Stimulated activated CD8-positive, alpha-beta memory T cell treated with anti-CD3 and anti-CD28 coated beads, Interleukin-2, amount 100 ng/mL, for 1 hour (primary cell): ENCODE measurements around the gene DLST.

ENCODE experiments used
- DNase-seq, 2 donors: peaks; one replicate each; pipeline ENCODE4 v3.0.0-alpha.2; 2020; ENCODE audit warnings: low read depth in 2 of 2

The DLST gene

DNA sequence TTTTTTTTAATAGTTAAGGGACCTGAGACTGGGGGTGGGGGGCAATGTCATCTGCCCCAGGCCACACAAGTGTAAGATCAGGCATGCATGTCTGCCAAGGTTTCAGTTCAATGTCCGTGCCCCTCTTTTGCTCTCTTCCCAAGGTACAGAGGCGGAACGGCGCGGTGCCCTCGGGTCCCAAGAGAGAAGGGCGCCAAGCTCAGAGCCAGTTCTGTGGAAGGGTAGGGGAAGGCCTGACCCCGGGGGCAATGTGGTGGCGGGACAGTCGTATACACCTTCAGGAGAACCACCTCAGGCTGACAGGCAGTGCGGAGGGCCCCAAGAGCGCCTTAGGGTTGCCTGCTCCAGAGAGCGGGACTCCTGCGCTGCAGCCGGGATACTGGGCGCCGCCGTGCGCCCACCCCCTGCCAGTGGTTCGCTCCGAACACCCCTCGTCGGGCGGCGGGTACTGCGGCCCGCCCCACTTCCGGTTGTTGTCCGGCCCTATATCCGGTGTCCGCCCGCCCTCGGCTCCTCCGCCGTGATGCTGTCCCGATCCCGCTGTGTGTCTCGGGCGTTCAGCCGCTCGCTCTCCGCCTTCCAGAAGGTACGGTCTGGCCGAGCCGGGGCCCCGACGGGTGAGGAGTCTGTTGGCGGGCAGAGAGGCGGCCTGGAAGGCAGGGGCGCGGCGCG is at the start of gene DLST:
DLST (plus strand) TSS at position 486 of the 672 bp plus-strand sequence; CDS start at position 524, 38 bp downstream.
- DNase-seq = peak; percentile 72 to 75

DNA sequence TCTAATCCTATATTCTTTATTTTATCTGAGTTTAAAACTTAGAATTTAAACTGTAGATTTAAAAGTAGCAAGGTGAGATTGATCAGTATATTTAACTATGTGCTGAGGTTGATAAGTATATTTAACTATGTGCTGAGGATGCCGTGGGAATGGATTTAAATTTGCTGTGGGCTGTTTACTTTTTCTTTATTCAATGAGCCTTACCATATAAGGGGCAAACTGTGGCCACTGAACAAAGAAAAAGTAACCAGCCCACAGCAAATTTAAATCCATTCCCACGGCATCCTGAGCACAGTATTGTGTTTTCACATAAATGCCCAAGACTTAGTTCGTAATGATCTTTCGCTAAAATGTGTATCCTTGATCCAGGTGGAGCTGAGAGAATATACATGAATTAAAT is 48.9 kb upstream of the DLST start:
- no peak for DNase-seq

DNA sequence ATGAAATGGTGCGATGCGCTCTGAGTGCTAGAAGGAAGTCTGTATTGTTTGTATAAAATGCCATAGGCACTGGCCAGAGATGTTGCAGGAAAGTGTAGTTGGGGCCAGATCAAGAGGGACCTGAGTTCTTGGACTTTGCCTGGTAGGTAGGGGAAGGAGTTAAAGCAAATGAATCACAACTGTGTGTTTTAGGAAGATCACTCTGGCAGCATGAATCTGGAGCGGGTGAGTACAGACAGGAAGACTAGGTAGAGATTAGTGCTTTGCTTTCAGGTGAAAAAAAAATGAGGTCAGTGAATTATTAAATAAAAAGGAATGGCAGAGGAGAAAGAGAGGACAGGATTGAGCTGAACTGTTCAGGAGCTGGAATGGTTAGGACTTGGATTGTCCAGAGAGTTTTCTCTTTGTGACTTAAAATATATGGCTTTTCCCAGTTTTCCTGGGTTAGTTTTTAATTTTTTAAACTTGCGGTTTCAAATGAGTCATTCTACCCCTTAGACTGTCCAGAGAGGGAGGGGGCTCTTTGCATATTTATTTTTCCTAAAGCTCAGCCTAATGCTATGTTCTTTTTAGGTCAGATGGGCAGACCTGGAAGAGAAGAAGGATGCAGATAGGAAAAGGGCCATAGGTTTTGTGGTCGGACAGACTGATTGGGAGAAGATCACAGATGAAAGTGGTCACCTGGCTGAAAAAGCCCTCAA is 46.9 kb upstream of the DLST start:
- no peak for DNase-seq

DNA sequence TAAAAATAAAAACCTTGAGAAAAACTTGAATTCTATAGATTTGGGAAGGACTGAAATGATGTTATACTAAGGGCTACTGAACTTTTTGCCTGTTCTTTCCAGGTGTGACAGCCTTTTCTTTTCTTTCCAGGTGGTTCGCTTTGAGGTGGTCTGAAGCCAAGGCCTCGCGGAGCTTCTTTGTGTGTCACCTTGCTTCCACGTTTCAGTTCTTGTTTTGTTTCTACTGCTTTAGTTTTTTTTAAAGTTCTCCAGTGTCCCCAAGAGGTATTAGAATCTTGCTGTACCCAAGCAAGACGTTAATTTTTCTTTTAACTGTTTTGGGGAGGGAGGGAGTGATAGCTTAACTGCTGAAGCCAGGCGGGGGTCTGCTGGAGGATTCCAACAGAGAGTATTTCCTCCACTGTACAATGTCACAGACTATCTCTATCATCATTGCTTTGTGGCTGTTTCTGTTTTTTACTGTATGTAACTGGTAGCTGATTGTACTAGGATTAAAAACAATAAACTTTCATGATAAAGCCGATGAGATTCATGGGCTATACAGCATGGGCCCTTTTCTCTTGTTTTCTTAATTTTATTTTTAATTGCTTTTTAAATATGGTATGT is 46.0 kb upstream of the DLST start:
- DNase-seq = no peak

DNA sequence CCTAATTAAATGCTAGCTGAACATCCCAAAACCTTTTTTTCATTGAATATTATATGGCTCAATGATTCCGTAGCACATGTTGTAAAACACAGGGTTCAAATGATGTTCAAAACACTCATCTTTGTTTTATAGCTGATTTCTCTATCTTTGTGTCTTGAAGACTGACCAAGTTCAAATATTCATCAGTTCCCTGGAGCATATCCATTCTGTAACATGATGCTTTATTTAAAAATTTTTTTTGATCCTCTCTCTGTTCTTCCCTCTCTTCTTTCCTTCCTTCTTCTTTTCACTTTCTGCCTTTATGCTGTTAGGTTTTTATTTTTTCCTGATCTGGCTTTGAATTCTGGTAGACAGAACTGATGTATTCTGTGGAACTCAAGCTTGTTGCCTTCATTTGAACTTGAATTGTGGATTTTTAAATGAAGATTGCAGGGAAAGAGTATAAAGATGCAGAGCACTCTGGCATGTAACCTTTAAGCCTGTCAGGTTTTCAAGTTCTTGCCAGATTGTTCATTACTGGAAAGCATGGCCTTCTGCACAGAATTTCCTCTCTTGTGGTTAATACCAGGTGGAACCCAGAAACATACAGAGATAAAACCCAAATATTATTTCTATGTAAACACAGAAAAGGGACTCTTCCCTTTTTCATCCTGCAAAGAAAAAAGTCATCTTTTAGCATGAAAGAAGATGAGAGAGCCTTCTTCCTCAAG is 45.3 kb upstream of the DLST start:
- DNase-seq = no peak

DNA sequence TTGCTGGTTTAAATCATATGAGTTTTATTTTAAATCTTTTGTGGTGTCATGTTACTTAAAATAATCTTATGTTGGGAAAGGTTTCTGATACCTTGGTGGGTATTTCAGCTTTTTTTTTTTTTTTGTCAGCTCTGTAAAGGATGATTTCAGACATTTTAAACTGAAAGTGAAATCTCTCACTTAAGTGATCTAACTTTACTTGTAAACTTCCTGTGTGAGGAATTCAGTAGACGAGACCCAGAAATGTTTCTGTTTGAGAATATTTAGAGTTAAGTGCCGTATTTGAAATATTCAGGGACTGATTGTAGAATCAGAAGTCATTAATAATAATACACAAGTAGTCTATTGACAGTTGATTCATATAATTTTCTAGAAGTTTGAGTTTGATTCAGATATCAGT is 43.5 kb upstream of the DLST start:
- no peak for DNase-seq

DNA sequence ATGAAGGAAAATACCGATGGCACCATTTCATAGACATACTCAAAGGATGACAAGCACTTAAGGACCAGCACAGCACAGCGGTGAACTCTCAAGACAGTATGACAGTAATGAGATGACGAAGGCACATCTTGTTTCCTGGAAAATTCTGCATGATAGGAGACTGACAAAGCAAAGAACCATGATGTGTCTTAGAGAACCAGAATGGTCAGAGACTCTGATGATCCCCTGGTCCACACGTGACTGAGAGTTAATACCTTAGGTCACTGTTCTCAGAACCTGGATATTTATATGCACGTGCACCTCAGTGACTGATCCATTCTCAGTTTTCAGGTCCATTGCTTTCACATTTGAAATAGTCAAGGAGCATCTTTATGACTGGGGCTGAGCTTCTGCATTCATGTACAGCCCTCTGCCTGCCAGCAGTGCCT is 41.1 kb upstream of the DLST start:
- no peak for DNase-seq

DNA sequence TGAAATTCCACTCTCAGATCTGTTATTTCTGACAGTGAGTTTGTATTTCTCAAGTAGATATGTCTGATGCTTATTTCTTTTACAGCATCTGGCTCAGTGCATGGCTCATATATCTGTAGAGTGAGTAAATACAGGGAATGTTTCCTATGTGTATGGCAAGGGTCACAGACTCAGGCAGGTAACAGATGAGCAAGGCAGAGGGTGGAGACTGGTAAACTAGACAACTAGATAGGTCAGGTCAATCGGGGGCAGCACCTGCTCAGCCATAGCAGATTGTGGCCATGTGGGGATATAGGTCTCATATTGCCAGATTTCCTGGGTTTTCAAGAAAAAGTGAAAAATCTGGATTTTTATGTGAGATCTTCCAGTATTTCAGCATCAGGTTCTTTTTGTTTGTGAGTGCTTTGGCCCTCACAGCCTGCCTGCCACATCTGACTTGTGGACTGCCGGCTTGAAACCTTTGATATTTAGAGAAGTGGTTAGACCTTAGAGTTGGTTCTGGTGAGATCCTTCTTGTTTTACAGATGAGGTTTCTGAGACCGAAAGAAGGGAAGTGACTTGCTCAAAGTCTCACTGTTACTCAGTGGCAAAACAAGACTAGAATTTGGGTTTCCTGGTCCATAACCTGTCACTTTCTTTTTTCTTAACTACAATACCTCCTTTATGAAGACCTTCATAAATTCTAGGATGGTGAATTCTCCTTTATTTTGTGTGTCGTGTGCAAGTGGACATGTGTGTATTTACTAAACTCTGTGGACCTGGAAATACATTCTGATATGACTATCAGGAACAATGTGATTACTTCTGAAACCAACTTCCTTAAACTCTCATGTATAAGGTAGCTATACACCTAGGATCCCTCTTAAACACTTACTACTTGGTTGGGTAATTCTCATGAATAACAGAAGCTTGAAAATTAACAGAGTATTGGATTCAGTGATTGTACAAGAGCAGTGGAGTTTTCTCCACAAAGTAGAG is 40.2 kb upstream of the DLST start:
- DNase-seq = no peak

DNA sequence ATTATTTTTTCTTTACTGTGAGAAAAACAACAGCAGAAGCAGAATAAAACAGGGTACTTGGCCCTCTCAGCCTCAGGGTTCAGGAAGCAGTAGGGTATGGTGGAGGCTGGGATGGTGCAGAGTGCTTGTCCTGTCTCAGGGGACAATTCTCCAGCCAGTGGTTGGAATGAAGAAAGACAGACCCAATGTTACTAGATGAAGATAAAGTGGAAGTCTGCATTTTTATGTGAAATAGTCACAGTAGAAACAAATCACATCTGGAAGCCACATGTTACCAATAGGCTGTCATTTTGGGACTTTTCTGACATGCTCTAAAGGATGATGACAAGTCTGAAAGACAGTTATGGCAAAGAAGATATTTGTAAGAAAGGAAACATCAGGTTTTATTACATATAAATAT is 38.1 kb upstream of the DLST start:
- DNase-seq = no peak

DNA sequence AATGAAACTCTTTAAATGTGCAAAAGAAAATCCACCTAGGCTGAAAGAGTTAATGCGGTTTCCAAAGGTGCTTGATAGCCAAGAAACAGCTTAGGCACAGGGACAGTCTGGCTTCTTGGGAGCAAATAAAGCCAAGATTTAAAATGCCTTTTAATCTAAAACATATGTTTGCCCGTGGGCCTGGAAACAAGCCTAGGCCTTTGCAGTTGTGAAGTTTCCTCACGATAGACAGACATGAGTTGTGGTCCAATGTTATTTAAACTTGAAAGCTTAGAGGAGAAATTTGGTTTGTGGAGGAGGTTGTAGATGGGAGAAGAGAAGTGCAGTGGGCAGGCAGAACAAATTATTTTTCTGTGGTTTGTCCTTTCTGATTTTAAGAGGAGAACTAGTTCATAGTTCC is 35.5 kb upstream of the DLST start:
- DNase-seq = no peak

DNA sequence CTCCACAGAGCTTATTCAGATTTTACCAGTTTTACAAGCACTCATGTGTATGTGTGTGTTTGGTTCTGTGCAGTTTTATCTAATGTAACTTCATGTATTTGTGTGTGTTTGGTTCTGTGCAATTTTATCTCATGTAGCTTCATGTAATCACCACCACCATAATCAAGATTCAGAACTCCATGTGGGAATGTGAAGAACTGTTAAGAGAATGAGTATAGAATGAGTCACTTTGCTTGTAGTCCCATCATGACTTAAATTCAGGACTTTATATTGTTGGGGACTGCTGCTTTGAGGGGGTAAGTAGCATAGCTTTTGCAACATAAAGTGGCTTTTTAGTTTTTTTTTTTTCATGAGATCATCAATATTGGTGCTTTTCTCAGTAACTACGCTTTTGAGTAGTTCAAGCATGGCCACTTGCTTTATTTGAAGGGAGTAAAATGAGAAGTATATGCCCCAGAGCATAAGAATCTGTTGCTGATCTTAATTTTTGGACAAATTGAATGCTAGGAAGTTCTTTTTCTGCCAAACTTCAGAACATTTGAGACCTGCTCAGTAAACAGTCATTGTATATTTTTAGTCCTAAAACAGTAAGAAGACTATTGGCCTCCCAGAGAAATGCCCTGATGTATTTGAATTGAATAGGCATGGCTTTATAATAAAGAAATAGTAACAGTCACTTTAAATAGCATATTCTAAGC is 34.6 kb upstream of the DLST start:
- no peak for DNase-seq

DNA sequence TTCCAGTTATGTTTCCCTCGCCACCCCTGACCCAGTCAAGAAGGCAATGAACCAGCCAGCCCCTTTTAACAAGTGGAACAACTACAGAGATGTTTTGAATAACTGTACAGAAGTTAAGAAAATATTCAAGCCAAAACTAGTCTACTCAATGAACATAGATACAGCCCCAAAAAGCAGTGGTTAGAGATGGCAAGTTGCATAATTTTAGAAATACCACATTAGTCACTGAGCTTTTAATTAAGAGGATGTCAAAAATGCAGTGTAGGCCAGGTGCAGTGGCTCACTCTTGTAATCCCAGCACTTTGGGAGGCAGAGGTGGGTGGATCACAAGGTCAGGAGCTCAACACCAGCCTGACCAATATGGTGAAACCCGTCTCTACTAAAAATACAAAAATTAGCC is 32.9 kb upstream of the DLST start:
- DNase-seq = no peak

DNA sequence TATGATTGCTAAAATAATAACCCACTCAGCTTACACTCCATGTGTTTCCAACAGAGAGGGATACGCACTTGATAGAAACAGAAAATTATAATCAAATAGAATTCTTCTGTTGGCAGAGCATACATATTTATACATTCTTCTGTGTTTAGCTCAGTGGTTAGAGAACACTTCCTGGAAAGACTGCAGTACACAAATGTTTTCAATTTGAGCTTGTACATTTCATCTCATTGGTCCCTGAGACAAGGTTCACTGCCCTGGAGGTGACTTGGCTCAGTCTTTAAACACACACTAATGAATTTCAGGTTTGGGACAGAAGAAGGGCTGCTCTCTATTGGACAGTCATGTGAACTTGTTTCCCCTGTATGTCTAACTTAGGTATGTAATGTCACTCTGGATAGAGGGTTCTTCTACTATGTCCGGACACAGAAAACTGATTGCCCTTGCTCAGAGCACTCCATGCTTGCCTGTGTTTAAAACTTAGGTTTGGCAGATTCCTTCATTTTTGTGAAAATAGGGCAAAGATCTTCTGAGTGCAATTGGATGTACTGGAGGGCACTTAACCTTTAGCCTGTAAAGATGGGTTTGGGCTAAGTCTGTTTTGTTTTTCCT is 28.7 kb upstream of the DLST start:
- no peak for DNase-seq

DNA sequence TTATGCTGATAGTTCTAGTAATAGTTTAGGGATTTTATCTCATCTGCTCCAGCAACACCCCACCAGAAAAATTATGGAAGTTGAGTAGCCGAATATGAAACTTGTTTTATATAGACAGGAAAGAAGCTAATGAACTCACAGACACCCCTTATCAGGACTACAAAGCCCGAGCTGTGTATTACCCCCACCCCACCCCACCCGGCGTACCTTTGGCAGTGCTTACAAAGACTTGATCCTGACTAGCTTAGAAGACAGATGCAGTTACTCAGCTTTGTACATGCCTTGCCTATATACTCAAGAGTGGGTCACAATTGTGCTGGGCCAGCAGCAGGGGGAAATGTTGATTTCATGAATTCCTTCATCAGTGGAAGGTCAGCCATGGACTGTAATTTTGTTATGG is 28.1 kb upstream of the DLST start:
- DNase-seq = no peak

DNA sequence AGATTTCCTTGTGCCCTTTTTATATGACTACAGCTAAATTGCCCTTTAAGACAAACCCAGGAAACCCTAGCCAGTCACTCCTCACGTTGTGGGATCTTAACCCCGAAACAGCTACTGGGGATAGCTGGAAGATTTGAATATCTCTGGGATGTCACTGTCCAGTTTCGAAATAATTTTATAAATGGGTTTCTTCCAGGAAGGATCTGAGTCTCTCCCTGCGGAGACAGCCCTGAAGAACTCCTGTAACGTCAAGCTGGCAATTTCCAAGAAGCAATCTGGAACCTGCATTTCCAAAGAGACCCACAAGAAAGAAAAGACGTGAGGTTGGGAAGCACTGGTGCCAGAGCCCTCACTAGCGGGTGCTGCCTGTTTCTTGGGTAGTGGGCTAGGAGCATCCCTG is 26.7 kb upstream of the DLST start:
- no peak for DNase-seq

DNA sequence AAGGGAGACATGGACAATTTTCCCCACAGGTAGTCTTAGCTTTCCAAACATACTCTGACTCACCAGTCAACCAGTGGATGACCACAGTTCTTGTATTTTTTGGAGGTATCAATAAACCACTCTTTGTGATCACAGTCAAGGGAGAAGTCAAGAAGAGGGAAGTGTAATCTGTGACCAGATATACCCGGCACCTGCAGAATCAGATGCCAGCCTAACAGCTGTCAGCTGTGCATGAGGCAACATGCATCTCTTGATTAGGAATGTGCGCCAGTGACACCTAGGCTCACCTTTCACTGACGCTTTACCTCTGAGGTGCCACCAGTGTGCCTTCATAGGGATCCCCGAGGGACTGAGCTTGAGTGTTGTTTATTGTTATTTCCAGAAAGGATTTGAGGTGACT is 25.8 kb upstream of the DLST start:
- no peak for DNase-seq

DNA sequence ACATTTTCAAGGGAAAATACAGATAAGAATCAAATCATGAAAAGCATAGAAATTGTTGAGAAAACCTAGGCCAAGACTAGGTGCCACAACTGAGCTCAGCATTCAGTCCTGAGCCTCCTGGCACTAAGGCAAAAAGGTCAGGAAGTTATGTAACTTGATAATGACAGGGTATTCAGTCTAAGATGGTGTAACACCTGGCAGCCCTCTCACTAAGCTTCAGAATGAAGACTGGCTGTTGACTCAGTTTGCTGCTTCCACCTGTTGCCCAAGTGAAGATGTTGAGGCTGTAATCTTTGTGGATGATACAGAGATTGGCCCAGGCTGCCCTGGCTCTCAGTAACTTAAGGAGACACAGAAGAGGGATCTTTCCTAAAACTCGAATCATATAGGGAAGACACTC is 25.4 kb upstream of the DLST start:
- DNase-seq = no peak

DNA sequence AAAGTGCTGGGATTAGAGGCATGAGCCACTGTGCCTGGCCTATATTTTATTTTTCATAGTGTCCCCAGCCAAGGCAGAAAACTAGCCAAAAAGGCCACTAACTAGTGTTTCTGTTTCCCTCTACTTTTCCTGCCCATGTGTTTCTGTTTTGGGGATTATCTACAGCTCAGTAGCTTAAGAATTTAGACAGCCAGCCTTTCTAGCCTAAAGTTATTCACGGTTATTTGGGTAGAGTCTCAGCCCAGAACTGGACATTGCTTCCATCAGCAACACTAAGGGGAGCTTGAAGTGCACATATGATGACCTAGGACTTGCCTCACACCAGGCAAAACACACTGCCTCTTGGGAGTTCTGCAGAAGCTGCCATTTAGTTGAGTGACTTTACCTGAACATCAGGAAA is 23.7 kb upstream of the DLST start:
- DNase-seq = no peak

DNA sequence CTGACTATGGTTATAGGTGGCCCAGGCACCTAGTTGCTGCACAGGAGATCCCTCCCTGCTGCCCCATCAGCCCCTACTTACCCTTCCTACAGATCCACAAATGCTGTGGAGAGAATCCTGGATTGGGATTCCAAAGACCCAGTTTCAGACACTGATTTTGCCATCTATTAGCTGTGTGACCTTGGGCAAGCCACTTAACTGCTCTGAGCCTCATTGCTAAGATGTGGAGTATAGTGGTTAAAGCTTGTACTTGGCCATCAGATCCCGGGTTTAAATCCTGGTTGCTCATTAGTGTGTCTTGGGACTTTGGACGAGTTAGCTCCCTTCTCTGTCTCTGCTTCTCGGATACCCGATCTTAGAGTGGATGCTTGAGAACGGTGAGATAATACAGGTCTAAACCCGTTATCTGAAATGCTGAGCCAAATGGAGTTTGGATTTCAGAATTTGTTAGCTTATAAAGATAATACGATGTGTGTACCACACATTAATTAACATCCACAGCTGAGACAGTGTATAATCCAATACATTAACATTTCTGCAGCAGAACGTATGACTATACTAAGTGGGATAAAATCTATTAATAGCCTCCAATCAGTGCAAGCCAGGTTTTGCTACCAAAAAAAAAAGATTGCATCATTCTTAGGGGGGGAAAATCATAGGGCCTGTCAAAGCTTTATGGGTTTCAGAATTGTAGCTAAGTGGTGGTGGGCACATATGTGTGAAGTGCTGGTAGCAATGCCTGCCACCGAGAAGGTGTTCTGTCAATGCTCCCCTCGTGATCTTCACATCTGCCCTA is 21.8 kb upstream of the DLST start:
- DNase-seq = no peak
